IPS-18c (cell line): ENCODE results near the gene USP31.

ENCODE experiments used
- H3K4me3 ChIP-seq: 2 replicates; pipeline ENCODE4 v1.7.0; 2013; ENCODE audit warnings: low read depth, mild to moderate bottlenecking, low read length, moderate library complexity; ENCODE audit not compliant: insufficient read depth
- H3K9me3 ChIP-seq: one replicate; pipeline ENCODE4 v1.6.1; 2013; ENCODE audit warnings: mild to moderate bottlenecking, low read length, moderate library complexity; ENCODE audit not compliant: control insufficient read depth, insufficient read depth

Gene USP31

DNA sequence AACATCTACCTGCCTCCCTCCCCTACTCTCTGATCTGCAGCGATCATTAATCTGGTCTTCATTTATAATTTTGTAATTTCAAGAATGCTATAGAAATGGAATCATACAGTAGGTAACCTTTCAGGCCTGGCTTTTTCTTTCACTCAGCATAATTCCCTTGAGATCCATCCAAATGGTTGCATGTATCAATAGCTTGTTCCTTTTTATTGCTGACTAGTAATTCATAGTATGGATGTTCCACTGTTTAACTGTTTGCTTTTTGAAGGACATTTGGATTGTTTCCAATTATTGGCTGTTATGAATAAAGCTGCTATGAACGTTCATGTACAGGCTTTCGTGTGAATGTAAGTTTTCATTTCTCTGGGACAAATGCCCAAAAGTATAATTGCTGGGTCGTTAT is 125.2 kb downstream of the USP31 start:
- H3K9me3 ChIP-seq: no peaks in the 10 kb centered on the region
- H3K4me3 ChIP-seq: no peak overlapping the region

DNA sequence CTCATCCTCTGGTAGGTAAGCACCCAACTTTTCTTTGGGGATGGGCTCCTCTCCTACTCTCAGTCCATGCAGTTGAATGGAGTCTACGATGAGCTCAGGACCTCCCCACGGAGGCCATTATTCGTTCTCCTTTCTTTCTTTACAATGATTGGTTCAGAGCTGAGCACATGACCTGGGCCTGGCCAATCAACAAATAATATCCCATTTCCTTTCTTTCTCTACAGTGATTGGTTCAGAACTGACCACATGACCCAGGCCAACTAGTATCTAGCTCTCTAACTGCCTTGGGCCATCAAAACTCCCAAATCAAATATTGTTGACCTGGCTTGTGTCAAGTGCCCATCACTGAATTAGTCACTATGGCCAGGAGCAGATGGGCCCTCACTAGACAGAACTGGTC is 129.2 kb downstream of the USP31 start:
- Histone ChIP-seq H3K4me3 (no peak overlapping the region), H3K9me3 (no peaks in the 10 kb centered on the region)

DNA sequence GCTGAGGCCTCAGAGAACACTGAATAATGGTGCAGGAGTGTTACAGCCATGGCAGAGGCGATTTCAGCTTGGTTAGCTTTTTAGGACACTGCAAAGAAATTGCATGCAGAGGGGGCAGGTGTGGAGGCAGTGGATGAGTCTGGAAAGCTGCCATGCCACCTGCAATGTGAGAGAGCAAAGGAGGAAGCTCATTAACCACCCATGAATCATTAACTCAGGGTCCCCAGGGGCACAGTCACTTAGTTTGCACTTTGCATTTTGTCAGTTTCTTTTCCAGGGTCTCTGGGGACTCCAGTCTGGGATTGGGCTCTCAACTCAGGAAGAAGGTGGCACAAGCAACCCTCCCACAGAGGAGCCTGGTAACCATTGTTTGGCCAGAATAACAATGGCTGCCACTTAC is 132.9 kb downstream of the USP31 start:
- H3K4me3 ChIP-seq: no peak overlapping the region

GRCh38 chr16:23015580-23015979 is 133.7 kb downstream of the USP31 start:
- Histone ChIP-seq H3K4me3 (no peak overlapping the region), H3K9me3 (no peaks in the 10 kb centered on the region)

More for the DNA sequence above, 132.9 kb downstream of the USP31 start:
- no peaks in the 10 kb centered on the region for H3K9me3 ChIP-seq

DNA sequence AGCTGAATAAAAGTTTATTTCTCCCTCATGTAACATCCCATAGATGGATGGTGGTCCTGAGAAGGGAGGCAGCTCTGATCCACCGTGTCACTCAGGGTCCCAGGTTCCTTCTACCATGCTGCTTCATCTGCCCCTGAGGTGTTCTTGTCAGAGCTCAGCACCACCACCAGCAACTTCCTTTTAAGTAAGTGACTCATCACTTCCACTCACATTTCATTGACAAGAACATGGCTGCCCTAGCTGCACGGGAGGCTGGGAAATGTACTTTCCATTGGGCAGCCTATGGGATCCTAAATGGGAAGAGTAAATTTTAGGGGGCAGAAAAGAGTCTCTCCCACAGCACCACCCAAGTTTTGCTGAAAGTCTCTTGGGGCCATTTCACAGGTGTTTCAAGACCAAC is 134.7 kb downstream of the USP31 start:
- Histone ChIP-seq H3K9me3 (no peaks in the 10 kb centered on the region), H3K4me3 (no peak overlapping the region)
